Left lobe of liver (tissue), 2 donors: Measurements from ENCODE around the gene KCNN4. TPM values are rescaled to one million over a fixed set of nuclear protein-coding genes. Genes with fewer than 3 reads are reported as not detected.
"Not testable (repeated sequence)": the region's sequence is repeated elsewhere in the genome, so short reads cannot be mapped to it uniquely, and the experiment has no call there.

Source experiments
- ATAC-seq: fragments of 200-7000 bp; cut with Tn5 transposase; one replicate; pipeline ENCODE4 v1.9.1; 2020; ENCODE audit warnings: mild to moderate bottlenecking, moderate library complexity
- DNase-seq: peaks from one replicate; pipeline ENCODE4 v3.0.0-alpha.2; 2020; ENCODE audit warnings: low spot score
- total RNA-seq: library from RNA; stranded (reverse); gene quantifications from one replicate; pipeline ENCODE4 v1.2.1, GENCODE V29; 2021
- donor health status: DM: no; HTN: no; CAD: no; lungs with moderate emphysema.
- donor health status: DM: no; HTN: yes; CAD: no.

Gene KCNN4
- total RNA-seq: 0.43 TPM

GRCh38 chr19:43780706-43781525, at the start of gene KCNN4:
Gene KCNN4, minus strand, starts transcription at chr19:43780973. Its CDS starts 112 bp downstream, at chr19:43780861.
- ATAC-seq (no peak), DNase-seq (no peak)

- DNase-seq (peak; percentile 92), ATAC-seq (peak; percentile 100)
Observed at GRCh38 chr19:43826787-43827754, 46.3 kb upstream of the KCNN4 start, which contains the start of gene ZNF283. Gene ZNF283, plus strand, starts transcription at chr19:43827321. Its CDS starts 6,184 bp downstream, at chr19:43833505.

DNA sequence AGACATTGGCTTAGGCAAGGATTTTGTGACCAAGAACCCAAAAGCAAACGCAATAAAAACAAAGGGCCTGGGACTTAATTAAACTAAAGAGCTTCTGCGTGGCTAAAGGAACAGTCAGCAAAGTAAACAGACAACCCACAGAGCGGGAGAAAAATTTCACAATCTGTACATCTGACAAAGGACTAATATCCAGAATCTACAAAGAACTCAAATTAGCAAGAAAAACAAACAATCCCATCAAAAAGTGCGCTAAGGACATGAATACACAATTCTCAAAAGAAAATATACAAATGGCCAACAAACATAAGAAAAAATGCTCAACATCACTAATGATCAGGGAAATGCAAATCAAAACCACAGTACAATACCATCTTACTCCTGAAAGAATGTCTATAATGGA, 43.8 kb upstream of the KCNN4 start:
- ATAC-seq, DNase-seq: not testable (repeated sequence)

- not testable (repeated sequence) for ATAC-seq, DNase-seq
Observed at GRCh38 chr19:43823856-43824255, 43.1 kb upstream of the KCNN4 start.

GRCh38 chr19:43820884-43821215, 40.1 kb upstream of the KCNN4 start:
- no peak for ATAC-seq
- DNase-seq: no peak

DNA sequence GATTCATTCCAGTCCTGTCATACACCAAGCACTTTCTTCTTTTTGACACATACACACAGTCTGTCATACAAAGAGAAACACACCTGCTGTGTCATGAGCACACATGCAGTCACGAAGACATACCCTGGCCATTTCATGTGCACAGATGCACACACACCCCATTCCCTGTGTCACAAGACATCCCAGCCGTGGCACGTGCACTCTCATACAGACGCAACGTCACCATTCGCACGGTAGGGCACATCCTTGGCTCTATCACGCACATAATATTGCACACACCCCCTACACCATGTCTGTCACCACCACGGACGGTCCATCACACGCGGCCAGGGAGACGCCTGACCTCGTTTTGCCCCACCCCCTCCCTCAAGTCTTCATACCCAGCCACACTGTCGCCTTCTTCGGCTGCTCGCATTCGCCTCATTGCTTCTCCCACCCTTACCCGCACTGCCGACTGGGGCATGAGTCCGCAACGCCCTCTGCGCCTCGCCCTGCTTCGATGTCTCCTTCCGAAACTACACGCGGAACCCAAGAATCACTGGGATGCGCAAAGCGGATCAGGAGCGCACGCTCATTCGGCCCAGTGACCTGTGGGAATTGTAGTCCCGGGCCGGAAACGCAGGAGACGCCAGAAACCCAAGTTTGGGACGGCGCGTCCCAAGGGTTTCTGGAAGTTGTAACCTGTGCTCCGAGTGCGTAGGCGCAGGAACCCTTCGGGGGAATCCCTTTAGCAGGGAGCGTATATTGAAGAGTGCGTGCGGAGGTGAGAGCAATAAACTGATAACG, 39.5 kb upstream of the KCNN4 start:
- DNase-seq (no peak), ATAC-seq (no peak)

DNA sequence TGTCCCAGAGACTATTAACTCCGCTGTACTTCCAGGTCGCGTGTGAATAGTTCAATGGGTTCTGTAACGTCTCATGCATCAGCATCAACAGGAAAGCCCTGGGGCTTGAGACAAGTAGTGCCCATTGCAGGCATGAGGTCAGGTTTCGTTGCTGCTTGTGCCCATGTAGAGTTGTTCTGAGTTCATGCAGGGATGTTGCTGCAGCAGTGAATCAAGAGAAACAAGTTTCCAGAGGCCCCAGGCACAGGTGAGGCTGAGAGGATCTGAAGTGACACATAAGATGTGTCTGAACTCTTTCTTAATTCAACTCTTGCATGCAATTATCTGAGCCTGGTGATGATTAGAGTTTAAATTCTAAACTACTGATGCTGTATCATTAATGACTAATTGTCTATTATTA, 37.7 kb upstream of the KCNN4 start:
- no peak for DNase-seq
- ATAC-seq: no peak

GRCh38 chr19:43817454-43817853, 36.7 kb upstream of the KCNN4 start:
- not testable (repeated sequence) for ATAC-seq, DNase-seq

GRCh38 chr19:43814663-43815352, 34.0 kb upstream of the KCNN4 start:
- ATAC-seq (no peak), DNase-seq (no peak)

GRCh38 chr19:43812688-43813087, 31.9 kb upstream of the KCNN4 start:
- ATAC-seq (no peak), DNase-seq (no peak)

- DNase-seq: no peak
- no peak for ATAC-seq
Observed at GRCh38 chr19:43812259-43812658, 31.5 kb upstream of the KCNN4 start.

- no peak for ATAC-seq
- DNase-seq: no peak
Observed at GRCh38 chr19:43811837-43812236, 31.1 kb upstream of the KCNN4 start.

- DNase-seq (no peak), ATAC-seq (peak; percentile 37)
Observed at GRCh38 chr19:43809762-43810696, 29.3 kb upstream of the KCNN4 start.

- ATAC-seq (no peak), DNase-seq (no peak)
Observed at GRCh38 chr19:43807651-43808050, 26.9 kb upstream of the KCNN4 start.

- no peak for DNase-seq
- no peak for ATAC-seq
Observed at GRCh38 chr19:43806848-43807247, 26.1 kb upstream of the KCNN4 start.

DNA sequence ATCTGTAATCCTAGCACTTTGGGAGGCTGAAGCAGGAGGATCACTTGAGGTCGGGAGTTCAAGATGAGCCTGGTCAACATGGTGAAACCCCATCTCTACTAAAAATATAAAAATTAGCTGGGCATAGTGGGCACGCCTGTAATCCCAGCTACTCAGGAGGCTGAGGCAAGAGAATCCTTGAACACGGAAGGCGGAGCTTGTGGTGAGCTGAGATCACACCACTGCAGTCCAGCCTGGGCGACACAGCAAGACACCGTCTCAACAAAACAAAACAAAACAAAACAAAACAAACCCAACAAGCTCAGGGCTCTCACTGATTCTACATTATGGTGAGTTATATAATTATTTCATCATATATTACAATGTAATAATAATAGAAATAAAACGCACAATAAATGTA, 25.6 kb upstream of the KCNN4 start:
- DNase-seq, ATAC-seq: not testable (repeated sequence)

DNA sequence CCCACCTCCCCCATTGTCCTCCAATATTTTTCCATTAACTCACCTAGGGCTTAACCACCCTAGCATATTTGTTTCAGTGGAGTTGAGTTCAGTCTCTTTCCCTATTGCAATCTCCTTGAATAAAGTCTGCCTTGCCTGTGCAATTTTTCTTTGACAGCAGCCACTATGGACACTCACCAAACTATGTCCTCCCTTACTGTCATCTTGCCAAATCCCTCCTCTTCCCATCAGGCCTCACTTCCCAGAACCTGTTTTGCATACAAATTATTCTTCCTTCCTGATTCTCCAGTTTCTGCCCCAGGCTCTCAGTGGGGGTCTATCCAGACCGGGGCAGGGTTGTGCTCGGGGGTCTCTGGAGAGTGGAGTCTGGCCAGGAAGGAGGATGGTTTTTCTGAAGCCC, 23.7 kb upstream of the KCNN4 start:
- ATAC-seq: no peak
- no peak for DNase-seq

GRCh38 chr19:43802216-43802951, 21.6 kb upstream of the KCNN4 start, which contains the start of gene LYPD5:
Gene LYPD5, minus strand, starts transcription at chr19:43802447. Its CDS starts 67 bp downstream, at chr19:43802380.
- ATAC-seq (no peak), DNase-seq (no peak)
